ENCODE data around the gene PRLHR. TPM values are rescaled to one million over a fixed set of nuclear protein-coding genes. Genes with fewer than 3 reads are reported as not detected.

Gene PRLHR
- total and polyA plus RNA-seq, 11 donors, result not detected

DNA sequence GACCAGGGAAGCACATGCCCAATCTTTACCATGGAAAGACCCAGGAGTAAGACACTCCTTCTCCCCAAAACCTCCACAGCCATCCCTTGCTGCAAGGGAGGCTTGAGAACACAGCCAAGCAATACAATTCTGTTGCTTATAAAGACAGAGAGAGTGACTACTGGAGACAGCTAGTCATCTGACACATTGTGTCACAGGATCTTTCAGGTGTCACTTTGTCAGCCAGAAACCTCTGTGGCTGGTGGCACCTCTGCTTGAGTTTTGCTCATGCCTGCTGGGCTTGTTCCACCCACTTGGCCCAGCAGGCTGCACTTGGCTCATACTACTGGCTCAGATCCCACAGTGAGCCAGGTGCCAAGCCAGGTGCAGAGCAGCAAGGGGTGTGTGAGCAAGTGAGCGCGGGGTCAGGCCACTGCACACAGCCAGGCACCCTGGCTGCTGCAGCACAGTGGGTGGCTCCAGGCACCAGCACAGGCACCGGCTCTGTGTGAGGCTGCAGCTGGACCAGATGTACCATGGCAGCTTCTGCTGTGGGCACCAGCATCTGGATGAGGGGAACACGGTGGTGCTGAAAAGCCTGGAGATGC lies 12.4 kb upstream of the PRLHR start:
- WGBS, 4 donors, result 90 to 98% (median 94%) methylated on average over 4 of the region's 4 CpGs
- Histone ChIP-seq H3K27me3 (peaks cover 0 to 8% (median 0%) of the 10 kb centered on the region in 9 donors), H3K36me3 (no peaks in the 10 kb centered on the region), H3K4me1 (no peaks in the 10 kb centered on the region), H3K4me3 (no peak overlapping the region), H3K9me3 (peaks cover 0 to 14% (median 7%) of the 10 kb centered on the region in 12 donors), H3K27ac (no peak overlapping the region)
- TF ChIP-seq, protein P1, sequence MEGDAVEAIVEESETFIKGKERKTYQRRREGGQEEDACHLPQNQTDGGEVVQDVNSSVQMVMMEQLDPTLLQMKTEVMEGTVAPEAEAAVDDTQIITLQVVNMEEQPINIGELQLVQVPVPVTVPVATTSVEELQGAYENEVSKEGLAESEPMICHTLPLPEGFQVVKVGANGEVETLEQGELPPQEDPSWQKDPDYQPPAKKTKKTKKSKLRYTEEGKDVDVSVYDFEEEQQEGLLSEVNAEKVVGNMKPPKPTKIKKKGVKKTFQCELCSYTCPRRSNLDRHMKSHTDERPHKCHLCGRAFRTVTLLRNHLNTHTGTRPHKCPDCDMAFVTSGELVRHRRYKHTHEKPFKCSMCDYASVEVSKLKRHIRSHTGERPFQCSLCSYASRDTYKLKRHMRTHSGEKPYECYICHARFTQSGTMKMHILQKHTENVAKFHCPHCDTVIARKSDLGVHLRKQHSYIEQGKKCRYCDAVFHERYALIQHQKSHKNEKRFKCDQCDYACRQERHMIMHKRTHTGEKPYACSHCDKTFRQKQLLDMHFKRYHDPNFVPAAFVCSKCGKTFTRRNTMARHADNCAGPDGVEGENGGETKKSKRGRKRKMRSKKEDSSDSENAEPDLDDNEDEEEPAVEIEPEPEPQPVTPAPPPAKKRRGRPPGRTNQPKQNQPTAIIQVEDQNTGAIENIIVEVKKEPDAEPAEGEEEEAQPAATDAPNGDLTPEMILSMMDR (IDR thresholded peaks at IDR 0.05), result no peak
- TF ChIP-seq POLR2A (IDR thresholded peaks at IDR 0.05), result no peak
- no peak for DNase-seq
- ATAC-seq, result no peak
- intact Hi-C loops (cut with DNase I), result no loop called here

DNA sequence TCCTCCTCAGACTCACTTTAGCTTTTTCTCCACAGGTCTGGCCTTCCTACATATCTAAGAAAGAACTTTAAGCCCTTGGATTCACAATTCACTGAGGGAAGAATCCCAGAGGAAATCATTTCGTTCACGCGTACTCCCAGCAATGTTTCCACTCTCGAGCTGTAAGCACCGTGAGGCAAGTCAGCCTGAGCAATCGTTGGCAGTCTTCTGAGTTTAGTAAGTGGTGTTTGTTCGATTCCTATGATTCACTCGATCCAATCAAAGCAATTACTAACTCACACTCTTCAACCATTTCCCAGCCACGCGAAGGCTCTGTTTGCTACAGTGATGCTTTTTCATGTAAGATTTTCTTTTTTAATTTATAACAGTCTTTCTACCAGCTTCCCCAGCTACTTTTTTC lies 10.2 kb upstream of the PRLHR start:
- H3K27me3 ChIP-seq, result peaks cover 0 to 8% (median 0%) of the 10 kb centered on the region in 9 donors
- no peak for TF ChIP-seq POLR2A (IDR thresholded peaks at IDR 0.05)
- H3K4me3 ChIP-seq, result no peak overlapping the region
- H3K36me3 ChIP-seq, result no peaks in the 10 kb centered on the region
- H3K4me1 ChIP-seq, result no peaks in the 10 kb centered on the region
- H3K27ac ChIP-seq, result no peak overlapping the region
- WGBS, 4 donors, result 78 to 83% (median 81%) methylated on average over 10 of the region's 10 CpGs
- DNase-seq (no peak), ATAC-seq (no peak)
- H3K9me3 ChIP-seq, result peaks cover 0 to 14% (median 7%) of the 10 kb centered on the region in 12 donors
- intact Hi-C loops (cut with DNase I), result no loop called here

DNA sequence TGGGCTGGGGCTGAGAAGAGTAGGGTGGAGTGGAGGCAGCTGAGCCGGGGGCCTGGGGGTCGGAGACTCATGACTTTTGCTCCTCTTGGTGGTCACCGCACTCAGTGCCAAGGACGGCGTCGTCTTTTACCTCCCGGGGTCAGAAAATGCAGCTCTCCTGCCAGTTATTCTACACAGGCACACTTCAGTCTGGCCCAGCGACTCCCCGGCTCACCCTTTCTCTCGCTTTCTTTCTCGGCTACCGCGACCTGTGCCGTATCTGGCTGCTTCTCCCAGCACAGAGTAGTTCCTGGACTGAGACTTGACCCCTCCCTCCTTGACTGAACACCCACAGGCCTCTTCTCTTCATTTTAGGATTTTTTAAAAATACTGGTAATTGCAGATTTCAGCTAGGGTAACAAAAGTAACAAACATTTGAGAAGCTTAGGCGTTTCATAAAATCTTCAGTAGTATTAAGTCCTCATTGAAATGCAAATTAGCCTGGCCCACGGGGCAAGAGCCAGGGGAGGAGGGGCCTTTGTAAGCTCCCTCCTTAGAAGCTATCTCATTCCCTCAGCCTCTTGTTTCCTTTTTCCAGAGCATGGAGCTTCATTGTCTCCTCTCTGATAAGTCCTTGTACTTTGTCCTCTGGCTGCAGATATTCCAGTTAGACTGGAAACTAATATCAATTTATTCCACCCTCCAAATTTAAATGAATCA lies 1.1 kb upstream of the PRLHR start:
- intact Hi-C loops (cut with DNase I), result no loop called here
- ATAC-seq (no peak), DNase-seq (no peak)
- TF ChIP-seq, protein P1 (IDR thresholded peaks at IDR 0.05), result no peak
- no peak for TF ChIP-seq POLR2A (IDR thresholded peaks at IDR 0.05)
- Histone ChIP-seq H3K4me3 (no peak overlapping the region), H3K4me1 (no peaks in the 10 kb centered on the region), H3K36me3 (no peaks in the 10 kb centered on the region), H3K27ac (no peak overlapping the region), H3K9me3 (peaks cover 0 to 3% (median 0%) of the 10 kb centered on the region in 12 donors), H3K27me3 (peaks cover 32 to 87% (median 54%) of the 10 kb centered on the region in 9 donors)
- WGBS, 4 donors, result 4 to 11% (median 5%) methylated on average over 16 of the region's 16 CpGs

DNA sequence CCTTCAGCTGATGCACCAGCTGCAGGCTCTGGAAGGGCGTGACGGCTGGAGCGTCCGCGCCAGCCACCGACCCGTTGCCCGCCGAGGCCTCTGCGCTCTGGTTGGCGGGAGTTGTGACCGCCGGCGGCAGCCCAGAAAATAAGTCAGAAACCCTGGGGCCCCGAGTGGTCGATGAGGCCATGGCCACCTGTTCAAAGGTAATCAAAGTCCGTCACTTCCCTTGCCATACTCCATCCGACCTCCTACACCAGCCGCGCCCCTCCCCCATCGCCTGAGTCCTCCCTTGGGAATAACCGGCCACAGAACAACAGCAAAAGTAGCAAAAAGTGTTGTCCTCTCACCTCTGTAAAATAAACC lies 406 bp downstream of the PRLHR start:
- Histone ChIP-seq H3K27me3 (peaks cover 32 to 94% (median 54%) of the 10 kb centered on the region in 9 donors), H3K36me3 (no peaks in the 10 kb centered on the region), H3K4me1 (no peaks in the 10 kb centered on the region), H3K9me3 (peaks cover 0 to 3% (median 0%) of the 10 kb centered on the region in 12 donors), H3K27ac (no peak overlapping the region), H3K4me3 (no peak overlapping the region)
- ATAC-seq (no peak), DNase-seq (no peak)
- WGBS, 4 donors, result 9 to 13% (median 11%) methylated on average over 18 to 22 of the region's 22 CpGs
- intact Hi-C loops (cut with DNase I), result no loop called here
- TF ChIP-seq, protein P1 (IDR thresholded peaks at IDR 0.05), result no peak
- no peak for TF ChIP-seq POLR2A (IDR thresholded peaks at IDR 0.05)
